OCI-LY1 (cell line): ENCODE data around the gene CYLC2.

Source experiments
- EZH2 ChIP-seq: fragments of 200-600 bp; sonication (generic), shearing (Covaris generic); IDR thresholded peaks from 2 replicates; pipeline ENCODE4 v1.8.0; 2017; ENCODE audit warnings: borderline replicate concordance, mixed run types, mild to moderate bottlenecking, antibody characterized with exemption, low read length, moderate library complexity, mixed read lengths
- TF ChIP-seq, protein P1 (sequence below): fragments of 200-600 bp; sonication (generic), shearing (Covaris generic); IDR thresholded peaks from 2 replicates; pipeline ENCODE4 v1.5.1; 2017; ENCODE audit warnings: mild to moderate bottlenecking, antibody characterized with exemption, low read length, moderate library complexity, mixed read lengths

DNA sequence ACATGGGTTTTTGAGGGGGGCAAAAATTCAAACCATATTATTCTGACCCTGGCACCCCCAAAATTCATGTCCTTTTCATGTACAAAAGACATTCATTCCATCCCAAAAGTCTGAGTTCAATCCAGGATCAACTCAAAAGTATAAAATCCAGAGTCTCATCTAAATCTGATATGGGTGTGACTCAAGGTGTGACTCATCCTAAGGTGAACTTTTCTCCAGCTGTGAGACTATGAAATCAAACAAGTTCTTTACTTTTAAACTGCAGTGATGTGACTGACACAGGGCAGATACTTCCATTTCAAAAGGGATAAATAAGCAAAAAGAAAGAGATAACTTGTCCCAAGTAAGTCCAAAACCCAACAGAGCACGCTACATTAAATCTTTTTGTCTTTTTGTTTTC is 20.6 kb upstream of the CYLC2 start:
- no peak for TF ChIP-seq EZH2
- TF ChIP-seq, protein P1, sequence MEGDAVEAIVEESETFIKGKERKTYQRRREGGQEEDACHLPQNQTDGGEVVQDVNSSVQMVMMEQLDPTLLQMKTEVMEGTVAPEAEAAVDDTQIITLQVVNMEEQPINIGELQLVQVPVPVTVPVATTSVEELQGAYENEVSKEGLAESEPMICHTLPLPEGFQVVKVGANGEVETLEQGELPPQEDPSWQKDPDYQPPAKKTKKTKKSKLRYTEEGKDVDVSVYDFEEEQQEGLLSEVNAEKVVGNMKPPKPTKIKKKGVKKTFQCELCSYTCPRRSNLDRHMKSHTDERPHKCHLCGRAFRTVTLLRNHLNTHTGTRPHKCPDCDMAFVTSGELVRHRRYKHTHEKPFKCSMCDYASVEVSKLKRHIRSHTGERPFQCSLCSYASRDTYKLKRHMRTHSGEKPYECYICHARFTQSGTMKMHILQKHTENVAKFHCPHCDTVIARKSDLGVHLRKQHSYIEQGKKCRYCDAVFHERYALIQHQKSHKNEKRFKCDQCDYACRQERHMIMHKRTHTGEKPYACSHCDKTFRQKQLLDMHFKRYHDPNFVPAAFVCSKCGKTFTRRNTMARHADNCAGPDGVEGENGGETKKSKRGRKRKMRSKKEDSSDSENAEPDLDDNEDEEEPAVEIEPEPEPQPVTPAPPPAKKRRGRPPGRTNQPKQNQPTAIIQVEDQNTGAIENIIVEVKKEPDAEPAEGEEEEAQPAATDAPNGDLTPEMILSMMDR = no peak
